HG02642 (cell line): Measurements from ENCODE around the gene AFAP1.
"Not testable (repeated sequence)": the region's sequence is repeated elsewhere in the genome, so short reads cannot be mapped to it uniquely, and the experiment has no call there.

Experiments
- ATAC-seq: cut with Tn5 transposase; IDR thresholded peaks from one replicate; pipeline ENCODE4 v1.9.1; 2021; ENCODE audit warnings: mild to moderate bottlenecking; ENCODE audit not compliant: unreplicated experiment, poor library complexity

The AFAP1 gene

DNA sequence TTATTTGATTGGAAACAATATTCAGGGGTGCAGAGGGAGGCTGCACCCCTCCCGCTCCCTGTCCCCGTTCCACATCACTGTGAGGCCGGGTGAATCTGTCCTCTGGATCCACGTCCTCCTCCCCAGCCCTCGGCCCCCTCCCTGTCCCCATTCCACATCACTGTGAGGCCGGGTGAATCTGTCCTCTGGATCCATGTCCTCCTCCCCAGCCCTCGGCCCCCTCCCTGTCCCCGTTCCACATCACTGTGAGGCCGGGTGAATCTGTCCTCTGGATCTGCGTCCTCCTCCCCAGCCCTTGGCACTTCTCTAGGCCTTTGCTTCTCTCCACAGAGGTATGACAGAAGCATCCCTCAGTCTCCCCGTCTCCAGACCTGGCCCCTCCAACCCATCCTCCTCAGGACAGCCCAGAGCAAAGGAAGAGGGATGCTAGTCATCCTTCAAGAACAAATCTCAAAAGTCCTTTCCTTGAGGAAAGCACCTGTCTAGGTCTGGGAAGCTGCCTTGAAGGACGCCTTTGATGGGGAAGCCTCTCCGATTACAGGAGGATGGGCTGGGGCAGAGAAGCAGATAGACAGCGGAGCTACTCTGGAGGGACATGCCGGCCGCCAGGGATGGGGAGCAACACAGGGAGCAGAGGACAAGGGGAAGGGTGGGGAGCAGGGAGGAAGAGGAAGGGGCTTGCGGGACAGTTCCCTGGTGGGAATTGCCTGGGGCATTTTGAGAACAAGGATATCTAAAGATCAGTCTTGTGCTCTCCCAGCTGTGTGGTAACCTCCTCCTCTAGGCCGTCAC, 10.8 kb upstream of the AFAP1 start:
- no peak for ATAC-seq

DNA sequence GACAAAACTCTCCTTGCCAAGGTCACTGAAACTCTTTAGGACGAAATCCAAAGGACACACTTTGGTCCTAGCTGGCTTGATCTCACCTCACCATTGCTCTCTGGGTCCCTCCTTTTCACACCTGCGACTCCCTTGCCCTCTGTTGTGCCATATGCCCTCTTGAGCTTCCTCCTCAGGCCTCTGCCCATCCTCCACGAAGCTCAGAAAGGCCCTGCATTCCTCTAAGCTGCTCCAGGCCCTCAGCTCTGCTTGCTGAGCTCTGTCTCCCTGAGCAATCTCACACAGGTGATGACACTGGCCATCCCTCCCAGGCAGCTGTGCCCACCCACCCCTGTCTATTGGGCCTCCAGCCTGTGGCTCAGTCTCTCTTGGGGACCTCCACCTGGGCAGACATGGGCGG, 10.1 kb upstream of the AFAP1 start:
- no peak for ATAC-seq

DNA sequence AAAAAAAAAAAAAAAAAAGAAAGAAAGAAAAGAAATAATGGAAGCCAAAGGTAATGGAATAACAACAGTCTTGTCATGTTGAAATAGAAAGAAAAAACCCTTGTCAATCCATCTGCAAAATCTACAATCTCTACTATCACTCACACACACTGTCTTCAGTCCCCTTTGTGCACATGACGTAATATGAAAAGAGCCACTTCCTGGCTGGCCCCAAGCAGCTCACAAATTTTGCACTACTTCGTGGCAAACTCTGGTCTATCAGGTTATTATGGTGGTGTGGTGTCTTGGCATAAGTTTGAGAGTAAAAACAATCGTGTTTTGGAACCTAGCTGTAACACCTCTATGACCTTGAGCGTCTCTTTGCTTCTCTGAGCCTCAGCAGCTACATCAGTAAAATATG, 8.3 kb upstream of the AFAP1 start:
- ATAC-seq: no peak

DNA sequence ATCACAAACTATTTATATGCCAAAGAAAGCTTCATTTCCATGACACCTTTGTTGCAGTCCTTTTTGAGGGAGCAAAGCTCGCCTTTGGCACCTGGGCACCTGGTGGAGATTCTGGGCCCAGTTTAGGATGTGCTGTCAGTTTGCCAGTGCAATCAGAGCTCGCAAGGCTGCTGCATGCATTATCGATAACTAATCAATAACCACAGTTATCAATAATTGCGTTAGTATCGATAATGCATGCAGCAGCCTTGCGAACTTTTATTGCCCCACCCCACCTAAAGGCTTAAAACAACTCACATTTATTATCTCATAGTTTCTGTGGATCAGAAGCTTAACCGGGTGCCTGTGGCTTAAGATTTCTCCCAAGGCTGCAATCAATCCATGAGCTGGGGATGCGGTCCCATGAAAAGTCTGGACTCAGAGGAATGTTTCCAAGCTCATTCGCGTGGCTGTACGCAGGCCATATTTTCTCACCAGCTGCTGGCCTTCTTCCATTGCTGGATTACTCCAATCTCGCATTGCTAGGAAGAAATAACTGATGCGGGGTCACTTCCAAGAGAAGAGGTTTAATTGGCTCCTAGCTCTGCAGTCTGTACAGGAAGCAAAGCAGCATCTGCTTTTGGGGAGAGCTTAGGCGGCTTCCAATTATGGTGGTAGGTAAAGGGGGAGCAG, 6.2 kb upstream of the AFAP1 start:
- ATAC-seq: no peak

DNA sequence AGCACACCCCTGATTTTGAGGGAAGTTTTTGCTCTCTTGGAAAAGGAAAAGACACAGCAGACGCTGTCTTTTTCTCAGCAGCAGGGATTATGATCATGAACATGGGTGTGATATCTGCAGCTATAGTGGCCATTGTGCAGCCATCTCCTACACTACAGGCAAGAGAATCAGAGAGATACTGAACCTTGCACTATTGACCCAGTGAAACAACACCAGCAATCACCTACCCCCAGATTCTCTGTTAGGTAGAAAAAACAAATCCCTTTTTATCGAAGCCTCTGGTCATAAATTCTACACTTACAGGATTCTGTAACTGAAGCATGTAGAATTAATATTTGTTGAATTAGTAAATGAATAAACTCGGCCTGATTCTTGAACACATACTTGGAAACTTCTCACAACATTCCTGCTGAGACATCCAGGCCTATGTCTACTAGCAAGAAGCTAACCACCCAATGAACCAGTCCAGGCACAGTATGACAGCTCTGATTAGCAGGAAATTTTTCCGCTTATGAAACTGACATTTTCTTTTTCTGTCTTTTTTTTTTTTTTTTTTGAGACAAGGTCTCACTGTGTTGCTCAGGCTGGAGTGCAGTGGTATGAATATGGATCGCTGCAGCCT, 5.0 kb upstream of the AFAP1 start:
- ATAC-seq: no peak

DNA sequence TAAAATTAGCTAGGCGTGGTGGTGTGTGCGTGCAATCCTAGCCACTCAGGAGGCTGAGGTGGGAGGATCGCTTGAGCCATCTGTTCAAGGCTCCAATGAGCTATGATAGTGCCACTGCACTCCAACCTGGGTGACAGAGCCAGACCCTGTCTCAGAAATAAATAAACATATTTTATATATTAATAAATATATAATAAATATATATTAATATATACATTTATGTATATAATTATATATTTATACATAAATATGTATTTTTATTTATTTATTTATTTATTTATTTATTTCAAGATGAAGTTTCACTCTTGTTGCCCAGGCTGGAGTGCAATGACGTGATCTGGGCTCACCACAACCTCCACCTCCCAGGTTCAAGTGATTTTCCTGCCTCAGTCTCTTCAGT, 4.0 kb upstream of the AFAP1 start:
- not testable (repeated sequence) for ATAC-seq

DNA sequence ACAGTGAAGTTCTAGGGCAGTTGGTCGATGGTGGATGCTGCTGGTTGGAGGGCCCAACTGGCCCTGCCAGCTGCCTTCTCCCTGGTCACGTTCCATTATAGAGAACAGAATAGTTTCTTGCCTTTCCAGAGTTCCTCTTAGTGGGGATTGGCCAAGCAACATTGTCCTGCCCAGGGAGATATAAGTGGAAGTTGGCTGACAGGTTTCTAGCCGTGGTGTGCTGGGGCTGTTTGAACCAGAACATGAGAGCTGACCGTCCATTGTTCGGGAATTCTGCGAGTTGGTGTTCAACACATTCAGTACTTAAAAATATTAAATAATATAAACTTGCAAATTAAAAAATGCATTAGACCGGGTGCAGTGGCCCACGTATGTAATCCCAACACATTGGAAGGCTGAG, 3.5 kb upstream of the AFAP1 start:
- no peak for ATAC-seq

DNA sequence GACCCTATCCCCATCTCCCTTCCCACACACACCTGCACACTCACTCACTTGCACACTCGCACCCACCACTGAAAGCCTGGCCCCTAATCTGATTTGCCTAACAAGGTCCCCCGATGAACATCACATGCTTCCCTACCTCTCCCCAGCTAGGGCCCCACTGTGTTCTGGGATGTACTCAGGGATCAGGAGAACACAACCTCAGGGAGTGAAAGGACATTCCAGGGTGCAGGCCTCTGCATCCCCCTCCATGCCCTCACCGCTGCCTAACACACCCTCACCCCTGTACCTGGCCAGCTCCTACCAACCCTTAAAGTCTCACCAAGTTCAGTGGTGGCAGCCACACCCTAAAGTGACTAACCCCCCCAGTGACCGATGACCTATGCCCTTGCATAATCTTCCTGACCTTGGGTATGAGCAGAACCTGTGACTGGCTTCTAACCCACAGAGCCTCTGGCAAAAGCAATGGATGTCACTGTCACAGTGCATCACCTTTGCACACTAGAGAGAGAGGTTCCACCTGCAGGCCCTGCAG, 2.4 kb upstream of the AFAP1 start:
- ATAC-seq: no peak

DNA sequence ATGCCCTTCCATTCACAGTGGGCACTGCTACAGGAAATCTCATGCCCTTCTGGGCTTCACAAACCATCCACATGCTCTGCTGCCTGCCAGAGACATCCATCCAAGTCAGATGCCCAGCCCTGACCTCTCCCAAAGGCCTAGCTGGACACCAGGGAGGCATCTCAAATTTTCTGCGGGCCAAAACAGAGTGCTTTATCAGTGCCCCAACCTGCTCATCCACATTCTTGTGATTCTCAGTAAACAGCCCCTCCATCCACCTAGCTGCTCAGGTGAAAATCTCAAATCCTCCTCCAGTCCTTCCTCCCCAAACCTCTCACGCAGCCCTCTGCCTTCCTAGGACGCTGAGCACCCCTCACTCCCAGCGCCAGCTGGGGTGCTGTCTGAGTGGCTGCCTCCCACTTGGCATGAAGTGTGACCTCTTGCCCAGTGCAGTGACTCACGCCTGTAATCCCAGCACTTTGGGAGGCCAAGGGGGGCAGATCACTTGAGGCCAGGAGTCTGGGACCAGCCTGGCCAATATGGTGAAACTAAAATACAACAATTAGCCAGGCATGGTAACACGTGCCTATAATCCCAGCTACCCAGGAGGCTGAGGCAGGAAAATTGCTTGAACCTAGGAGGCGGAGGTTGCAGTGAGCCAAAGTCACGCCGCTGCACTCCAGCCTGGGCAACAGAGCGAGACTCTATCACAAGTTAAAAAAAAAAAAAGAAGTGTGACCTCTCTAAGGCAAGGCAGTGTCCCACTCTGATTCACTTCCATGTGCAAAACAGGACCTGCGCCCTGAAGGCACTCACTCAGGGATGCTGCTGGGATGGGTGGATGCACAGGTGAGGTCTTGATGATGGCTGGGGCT, 1.7 kb upstream of the AFAP1 start:
- no peak for ATAC-seq

DNA sequence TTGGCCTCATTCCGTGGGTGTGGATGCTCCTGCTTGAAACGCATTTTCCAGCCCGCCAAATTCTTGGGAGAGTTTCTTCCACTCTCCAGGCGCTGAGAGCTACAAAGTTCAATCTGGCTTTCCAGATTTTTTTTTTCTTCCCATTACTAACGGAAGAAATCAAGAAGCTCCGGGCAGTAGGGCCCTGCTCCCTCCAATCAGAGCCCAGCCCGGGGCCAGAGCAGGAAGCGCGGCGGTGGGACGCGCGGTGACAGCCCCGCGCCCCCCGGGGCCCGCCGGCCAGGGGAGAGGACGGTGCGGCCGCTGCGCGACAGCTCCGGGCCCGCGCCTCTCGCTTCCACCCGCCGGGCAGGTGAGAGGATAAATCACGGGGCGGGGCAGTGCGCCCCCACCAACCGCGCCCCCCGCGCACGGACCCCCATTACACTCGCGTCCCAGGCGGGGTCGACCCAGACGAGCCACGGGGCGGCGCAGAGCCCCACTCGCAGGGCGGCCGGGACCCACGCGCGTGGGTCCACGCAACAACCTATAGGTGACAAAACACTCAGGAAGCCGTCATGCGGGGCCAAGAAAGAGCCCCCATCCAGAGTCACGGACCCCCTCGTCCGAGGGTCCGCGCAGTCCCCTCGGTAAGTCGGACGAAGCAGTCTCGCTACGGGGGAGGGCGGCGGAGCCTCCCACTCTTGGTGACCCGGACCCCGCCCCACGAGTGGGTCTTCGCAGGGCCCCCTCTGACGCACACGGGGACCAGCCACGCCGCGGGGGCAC, 868 bp downstream of the AFAP1 start:
- ATAC-seq: no peak

DNA sequence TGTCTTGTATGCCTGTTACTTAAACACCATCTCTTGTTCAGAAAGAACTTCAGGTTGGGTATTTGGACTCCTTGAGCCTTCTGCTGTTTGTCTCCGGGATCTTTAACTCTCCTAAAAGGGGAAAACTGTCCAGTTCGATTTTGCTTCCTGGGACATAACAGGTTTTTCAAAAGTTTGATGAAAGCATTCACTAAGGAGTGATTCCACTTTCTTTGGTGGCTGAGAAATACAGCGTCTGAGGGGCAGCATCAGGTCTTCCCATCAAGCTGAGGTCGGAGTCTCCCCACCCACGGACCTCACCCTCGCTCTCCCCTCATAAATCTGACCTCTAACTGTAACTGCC, 1.4 kb downstream of the AFAP1 start:
- no peak for ATAC-seq

DNA sequence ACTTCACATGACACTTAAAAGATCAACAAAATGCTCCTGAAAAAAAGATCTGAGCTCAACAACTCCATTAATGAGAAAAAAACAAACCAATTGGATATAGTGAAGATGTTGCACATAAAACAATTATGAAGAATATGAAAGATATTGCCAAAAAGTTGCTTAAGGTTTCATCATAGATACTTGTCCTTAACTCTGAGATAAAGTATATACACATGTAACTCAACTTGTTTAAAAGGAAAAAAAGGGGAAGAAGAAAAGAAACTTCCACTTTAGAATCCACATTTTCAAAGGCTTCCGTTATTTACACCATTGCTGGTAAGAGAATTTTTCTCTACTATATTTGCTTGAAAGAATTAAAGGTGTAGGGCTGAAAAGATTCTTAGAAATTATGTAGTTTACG, 2.7 kb downstream of the AFAP1 start:
- ATAC-seq: no peak

DNA sequence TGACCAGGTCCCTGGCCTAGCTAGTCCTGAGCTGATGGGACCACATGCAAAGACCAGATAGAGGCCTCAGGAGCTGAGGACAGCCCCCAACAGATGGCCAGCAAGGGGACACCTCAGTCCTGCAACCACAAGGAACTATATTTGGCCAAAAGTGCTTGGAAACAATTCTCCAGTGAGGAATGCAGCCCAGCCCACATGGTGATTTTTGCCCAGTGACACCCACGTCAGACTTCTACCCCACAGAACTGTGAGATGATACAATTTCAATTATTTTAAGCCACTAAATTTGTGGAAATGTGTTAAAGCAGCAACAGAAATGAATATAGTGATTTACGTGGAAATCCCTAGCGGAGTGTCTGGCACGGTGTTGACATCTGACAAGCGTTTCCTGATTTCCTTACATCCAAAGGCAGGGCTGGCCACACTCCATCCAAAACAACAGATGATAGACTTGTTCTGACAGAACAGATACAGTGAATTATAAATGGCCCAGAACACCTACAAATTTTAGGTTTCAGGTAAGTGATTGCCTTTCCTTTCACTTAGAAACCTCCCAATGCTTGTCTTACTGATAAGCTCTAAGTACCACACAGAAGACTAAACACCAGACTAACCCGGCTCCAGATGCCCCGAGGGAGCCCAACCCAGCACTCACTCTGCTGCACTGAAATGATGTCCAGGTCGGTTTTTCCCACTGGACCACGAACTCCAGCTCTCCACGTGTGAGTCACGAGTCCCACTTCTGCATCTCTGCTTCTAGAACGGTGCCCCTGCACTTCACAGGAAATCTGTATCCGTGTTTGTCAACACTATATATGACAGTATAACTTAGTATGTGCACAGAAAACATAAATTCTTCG, 5.8 kb downstream of the AFAP1 start:
- ATAC-seq: no peak

DNA sequence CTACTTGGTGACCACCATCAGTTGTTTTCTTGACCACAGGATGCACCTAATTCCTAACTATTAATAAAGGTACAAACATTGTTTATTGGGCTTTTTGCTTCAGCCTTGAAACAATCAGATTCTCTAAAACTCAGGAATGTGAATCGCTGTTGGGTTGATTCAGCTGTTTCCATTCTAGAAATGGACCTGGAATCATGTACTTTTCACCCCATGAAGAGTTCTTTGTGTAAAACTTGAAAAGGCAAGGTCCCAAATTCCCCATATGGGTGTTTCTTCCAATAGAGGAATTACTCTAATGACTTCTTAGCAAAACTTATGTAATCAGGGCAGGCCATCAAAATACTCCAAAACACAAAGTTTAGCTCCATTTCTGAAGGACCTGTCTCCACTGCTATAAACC, 7.4 kb downstream of the AFAP1 start:
- no peak for ATAC-seq

DNA sequence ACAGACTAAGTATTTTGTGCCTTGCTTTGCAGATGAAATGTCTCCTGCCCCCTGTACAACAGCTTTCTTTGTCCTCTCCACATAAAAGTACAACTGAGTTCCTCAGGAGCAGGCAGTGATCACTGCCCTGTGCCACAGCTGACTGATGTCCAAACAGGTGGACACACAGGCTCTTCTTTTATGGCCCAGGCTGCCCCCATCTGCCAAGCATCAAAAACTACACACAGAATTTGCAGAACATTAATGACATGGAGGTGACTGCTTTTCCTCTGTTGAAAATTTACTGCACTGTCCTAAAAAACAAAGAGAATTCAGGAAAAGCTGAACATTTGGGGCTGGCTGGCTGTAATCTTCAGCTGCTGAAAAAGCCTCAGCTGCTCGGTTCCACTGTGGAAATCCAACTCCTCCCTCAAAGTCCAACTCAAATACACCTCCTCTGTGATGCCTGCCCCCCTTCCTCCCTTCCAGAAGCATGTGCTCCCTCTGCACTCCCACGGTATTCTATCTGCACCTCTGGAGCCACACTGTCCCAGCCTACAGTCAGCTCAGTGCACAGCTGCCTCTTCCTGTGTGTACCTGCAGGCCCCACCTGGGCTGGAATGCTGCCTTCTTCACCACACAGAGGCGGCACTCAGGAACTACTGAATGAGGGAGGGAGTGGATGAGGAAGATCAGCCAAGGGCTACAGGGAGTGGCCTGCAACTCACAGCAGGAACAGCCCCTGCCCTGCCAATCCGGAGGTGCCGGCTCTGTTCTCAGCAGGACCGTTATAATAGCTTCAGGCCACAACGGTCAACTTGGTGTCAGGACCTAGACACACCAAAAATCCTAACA, 10.3 kb downstream of the AFAP1 start:
- ATAC-seq: no peak

DNA sequence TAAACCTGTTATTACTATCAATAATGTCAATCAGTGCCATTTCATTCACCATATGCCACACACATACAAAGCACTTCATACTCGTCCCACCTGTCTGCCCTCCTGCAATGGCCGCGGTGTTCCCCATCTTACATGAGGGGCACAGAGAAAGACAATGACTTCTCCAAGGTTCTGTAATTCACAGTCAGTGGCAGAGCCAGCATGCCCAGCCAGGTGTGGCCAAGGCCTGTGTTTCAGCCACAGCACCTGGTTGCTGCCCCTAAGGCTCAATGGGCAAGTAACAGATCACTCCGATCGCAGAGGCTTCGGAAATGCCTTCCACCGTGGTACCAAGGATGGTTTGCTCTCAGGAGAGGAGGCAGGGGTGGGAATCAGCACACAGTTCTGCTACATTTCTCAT, 10.9 kb downstream of the AFAP1 start:
- ATAC-seq: no peak

DNA sequence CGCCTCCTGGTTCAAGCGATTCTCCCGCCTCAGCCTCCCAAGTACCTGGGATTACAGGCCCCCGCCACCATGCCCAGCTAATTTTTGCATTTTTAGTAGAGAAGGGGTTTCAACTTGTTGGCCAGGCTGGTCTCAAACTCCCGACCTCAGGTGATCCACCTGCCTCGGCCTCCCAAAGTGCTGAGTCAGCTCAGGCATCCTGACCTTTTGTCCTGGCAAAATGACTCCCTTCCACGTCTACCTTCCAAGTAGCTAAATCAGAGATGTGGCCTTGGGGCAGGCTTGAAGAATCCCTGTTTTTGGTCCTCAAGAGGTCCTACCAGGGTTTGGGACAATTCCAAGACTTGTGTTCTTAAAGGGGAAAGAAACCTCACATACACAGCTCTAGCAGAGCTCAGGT, 12.8 kb downstream of the AFAP1 start:
- ATAC-seq: no peak

DNA sequence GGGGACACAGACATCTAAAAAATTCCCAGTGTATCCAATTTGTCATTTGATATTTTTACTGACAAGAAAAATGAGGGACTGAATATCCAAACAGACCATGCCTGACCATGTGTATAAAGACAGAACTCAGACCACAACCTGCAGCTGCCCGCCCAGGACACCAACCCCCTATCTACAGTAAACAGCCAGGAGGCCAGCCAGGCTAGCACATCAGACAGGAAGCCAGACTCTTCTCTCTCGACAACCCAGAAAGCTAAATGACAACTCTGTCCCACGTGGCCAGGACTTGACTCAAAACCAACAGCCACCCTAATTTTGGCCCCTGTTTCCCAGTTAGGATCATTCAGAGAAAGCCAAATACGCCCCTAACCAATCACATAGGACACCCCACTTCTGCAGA, 15.1 kb downstream of the AFAP1 start:
- no peak for ATAC-seq
